HG03469 (cell line): Measurements from ENCODE around the gene DCTN3.

Experiments
- ATAC-seq: cut with Tn5 transposase; IDR thresholded peaks from one replicate; pipeline ENCODE4 v1.9.1; 2021; ENCODE audit warnings: mild to moderate bottlenecking, moderate library complexity, moderate number of reproducible peaks; ENCODE audit not compliant: unreplicated experiment

DCTN3 gene

GRCh38 chr9:34575241-34575640 is 45.1 kb downstream of the DCTN3 start:
- no peak for ATAC-seq

GRCh38 chr9:34574571-34574970 is 45.7 kb downstream of the DCTN3 start:
- no peak for ATAC-seq

- no peak for ATAC-seq
Measured at GRCh38 chr9:34573599-34574325, 46.5 kb downstream of the DCTN3 start.

GRCh38 chr9:34572628-34573027 is 47.7 kb downstream of the DCTN3 start:
- no peak for ATAC-seq

- ATAC-seq = no peak
Measured at GRCh38 chr9:34572092-34572491, 48.2 kb downstream of the DCTN3 start.

GRCh38 chr9:34571481-34571810 is 48.8 kb downstream of the DCTN3 start:
- no peak for ATAC-seq

GRCh38 chr9:34570809-34571480 is 49.4 kb downstream of the DCTN3 start:
- no peak for ATAC-seq

GRCh38 chr9:34570376-34570775 is 49.9 kb downstream of the DCTN3 start:
- ATAC-seq = no peak

GRCh38 chr9:34568774-34569173 is 51.5 kb downstream of the DCTN3 start:
- ATAC-seq = no peak

- ATAC-seq = no peak
Measured at GRCh38 chr9:34568133-34568532, 52.2 kb downstream of the DCTN3 start.

- no peak for ATAC-seq
Measured at GRCh38 chr9:34566972-34567371, 53.3 kb downstream of the DCTN3 start.

- ATAC-seq = no peak
Measured at GRCh38 chr9:34566322-34566721, 54.0 kb downstream of the DCTN3 start.

GRCh38 chr9:34565856-34566255 is 54.4 kb downstream of the DCTN3 start:
- ATAC-seq = no peak

GRCh38 chr9:34564617-34565016 is 55.7 kb downstream of the DCTN3 start:
- no peak for ATAC-seq
